Measurements from ENCODE around the gene ASB1.

- TF ChIP-seq, protein P1, sequence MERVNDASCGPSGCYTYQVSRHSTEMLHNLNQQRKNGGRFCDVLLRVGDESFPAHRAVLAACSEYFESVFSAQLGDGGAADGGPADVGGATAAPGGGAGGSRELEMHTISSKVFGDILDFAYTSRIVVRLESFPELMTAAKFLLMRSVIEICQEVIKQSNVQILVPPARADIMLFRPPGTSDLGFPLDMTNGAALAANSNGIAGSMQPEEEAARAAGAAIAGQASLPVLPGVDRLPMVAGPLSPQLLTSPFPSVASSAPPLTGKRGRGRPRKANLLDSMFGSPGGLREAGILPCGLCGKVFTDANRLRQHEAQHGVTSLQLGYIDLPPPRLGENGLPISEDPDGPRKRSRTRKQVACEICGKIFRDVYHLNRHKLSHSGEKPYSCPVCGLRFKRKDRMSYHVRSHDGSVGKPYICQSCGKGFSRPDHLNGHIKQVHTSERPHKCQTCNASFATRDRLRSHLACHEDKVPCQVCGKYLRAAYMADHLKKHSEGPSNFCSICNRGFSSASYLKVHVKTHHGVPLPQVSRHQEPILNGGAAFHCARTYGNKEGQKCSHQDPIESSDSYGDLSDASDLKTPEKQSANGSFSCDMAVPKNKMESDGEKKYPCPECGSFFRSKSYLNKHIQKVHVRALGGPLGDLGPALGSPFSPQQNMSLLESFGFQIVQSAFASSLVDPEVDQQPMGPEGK (CRISPR knock-in tag; IDR thresholded peaks at IDR 0.05; ENCODE audit: borderline replicate concordance) = no peak
- no peak for TF ChIP-seq ISL1 (CRISPR knock-in tag; IDR thresholded peaks at IDR 0.05)
- TF ChIP-seq CREB5 (CRISPR knock-in tag; IDR thresholded peaks at IDR 0.05; ENCODE audit: low read depth) = no peak
- no peak for TF ChIP-seq ZFP3 (CRISPR knock-in tag; IDR thresholded peaks at IDR 0.05)
- TF ChIP-seq ARNTL (CRISPR knock-in tag; IDR thresholded peaks at IDR 0.05; ENCODE audit: borderline replicate concordance, low read depth) = no peak
- no peak for TF ChIP-seq ZNF8 (CRISPR knock-in tag; IDR thresholded peaks at IDR 0.05)
- TF ChIP-seq RARB (CRISPR knock-in tag; IDR thresholded peaks at IDR 0.05) = no peak
- no peak for TF ChIP-seq GLIS3 (CRISPR knock-in tag; IDR thresholded peaks at IDR 0.05)
- TF ChIP-seq ZNF70 (CRISPR knock-in tag; IDR thresholded peaks at IDR 0.05) = no peak
- no peak for TF ChIP-seq OSR1 (CRISPR knock-in tag; IDR thresholded peaks at IDR 0.05)
Observed at GRCh38 chr2:238388794-238389193, 37.9 kb upstream of the ASB1 start.
